Epithelial cell of esophagus (primary cell): ENCODE results near the gene ASTN2.

ENCODE experiments used
- DNase-seq: peaks from one replicate; pipeline ENCODE4 v3.0.0; 2010; ENCODE audit warnings: low read depth
- H3K4me3 ChIP-seq: 2 replicates; pipeline ENCODE4 v1.5.1; 2011; ENCODE audit warnings: mild to moderate bottlenecking, low read length, control low read depth
- CTCF ChIP-seq: IDR thresholded peaks from 2 replicates; pipeline ENCODE4 v1.5.1; 2011; ENCODE audit warnings: low read depth, mild to moderate bottlenecking, low read length, control low read depth, inconsistent platforms; ENCODE audit not compliant: insufficient read depth; ENCODE audit errors: missing control alignments

ASTN2 gene

DNA sequence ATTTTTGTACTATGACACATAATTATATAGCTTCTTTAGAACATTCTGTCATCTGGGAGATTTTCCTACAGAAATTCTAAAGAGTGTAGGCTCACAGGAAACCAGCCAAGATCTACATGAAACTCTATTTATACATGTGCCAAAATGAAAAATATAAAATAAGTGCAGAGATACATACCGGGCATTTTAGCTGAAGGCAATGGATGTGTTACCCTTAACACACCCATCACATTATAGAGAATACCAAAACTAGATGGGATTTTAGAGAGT, 601.9 kb downstream of the ASTN2 start:
- no peak overlapping the region for H3K4me3 ChIP-seq
- no peak for DNase-seq
- no peak for TF ChIP-seq CTCF

DNA sequence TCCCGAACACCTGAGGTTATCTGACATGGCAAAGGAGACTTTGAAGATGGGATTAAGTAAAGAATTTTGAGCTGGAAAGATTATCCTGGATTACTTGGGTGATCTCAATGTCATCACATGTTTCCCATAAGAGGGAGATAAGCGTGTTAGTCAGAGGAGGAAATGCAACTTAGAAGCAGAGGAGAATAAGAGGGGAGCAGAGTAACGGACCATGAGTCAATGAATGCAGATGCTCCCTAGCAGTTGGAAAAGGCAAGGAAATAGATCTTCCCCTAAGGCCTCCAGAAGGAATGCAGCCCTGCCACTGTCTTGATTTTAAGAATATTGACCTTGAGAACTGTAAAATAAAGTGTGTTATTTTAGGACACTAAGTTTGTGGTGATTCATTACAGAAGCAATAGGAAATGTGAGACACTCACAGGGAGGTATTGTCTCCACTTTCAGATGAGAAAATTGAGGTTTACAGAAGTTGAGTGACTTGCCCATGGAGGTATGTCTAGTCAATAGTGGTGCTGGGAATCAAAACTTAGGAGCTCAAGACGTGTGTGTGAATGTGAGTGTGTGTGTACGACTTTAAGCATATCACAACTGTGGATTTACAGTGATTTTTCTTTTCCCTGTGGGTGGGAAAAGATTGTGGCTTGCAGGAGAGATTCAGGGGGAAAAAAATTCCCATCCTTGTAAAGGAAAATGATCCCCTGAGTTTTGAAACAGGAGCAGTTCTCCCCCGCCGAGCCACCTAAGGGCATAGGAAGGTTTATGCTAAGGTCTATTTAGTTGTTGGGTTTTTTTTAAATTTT, 602.4 kb downstream of the ASTN2 start:
- H3K4me3 ChIP-seq, result no peak overlapping the region
- DNase-seq, result peak; percentile 63
- no peak for TF ChIP-seq CTCF

GRCh38 chr9:116809656-116810055, 605.2 kb downstream of the ASTN2 start:
- no peak for TF ChIP-seq CTCF
- H3K4me3 ChIP-seq, result no peak overlapping the region
- DNase-seq, result peak; percentile 74

GRCh38 chr9:116806075-116806474, 608.8 kb downstream of the ASTN2 start:
- H3K4me3 ChIP-seq, result no peak overlapping the region
- no peak for TF ChIP-seq CTCF
- DNase-seq, result peak; percentile 69

DNA sequence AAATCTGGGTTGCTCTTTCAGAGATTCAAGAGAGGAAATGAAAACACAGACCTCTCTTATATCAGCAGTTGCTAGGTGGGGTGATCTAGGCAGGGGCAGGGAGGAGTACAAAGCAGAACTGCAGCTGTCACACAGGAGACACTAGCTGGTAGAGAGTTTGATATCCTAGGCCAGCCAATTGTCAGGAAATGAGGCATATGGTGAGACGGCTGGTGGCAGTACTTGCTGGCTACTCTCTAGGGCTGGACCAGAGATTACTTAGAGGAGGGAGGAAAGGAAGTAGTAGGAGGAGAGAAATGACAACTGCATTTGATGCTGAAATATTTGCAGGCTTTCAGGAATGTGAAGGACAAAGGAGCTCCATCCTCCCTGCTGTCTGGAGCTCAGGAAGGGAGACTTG, 614.0 kb downstream of the ASTN2 start:
- no peak overlapping the region for H3K4me3 ChIP-seq
- no peak for TF ChIP-seq CTCF
- no peak for DNase-seq

- H3K4me3 ChIP-seq, result no peak overlapping the region
- no peak for DNase-seq
- TF ChIP-seq CTCF, result no peak
These were observed 614.8 kb downstream of the ASTN2 start for GRCh38 chr9:116800074-116800473.

DNA sequence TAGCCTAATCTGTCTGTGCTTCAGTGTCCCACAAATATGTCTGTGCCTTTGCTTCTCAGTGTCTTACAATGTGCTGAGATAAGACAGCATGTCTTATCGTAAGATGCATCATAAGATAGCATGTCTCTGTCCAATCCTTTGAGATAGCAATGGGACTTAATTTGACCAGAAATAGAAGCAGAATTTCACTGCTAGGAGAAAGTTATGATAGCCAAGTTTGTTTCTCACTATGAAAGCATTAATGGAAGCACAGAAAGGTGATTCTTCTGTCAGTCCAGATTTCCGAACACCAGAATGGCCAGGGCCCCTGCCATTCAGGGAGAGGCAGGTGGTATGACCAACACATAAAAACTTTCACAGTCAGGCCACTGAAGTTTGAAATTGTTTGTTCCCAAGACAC, 616.3 kb downstream of the ASTN2 start:
- no peak overlapping the region for H3K4me3 ChIP-seq
- no peak for TF ChIP-seq CTCF
- peak; percentile 21 for DNase-seq
